H1 (cell line): ENCODE data around the gene DDB1. TPM values are rescaled to one million over a fixed set of nuclear protein-coding genes. Genes with fewer than 3 reads are reported as not detected.

Experiments
- CTCF ChIA-PET: fragments of 300-600 bp; sonication (Branson Sonifier 250); formaldehyde crosslinking; loops from one replicate; lab custom pipeline; 2021; ENCODE audit not compliant: partially characterized antibody; lab: Charles Lee
- POLR2A ChIA-PET: fragments of 300-600 bp; sonication (Branson Sonifier 250); formaldehyde crosslinking; loops from one replicate; lab custom pipeline; 2021; ENCODE audit warnings: inconsistent platforms; ENCODE audit not compliant: partially characterized antibody; lab: Charles Lee
- DNase-seq, 2 experiments: peaks; one replicate each; pipeline versions ENCODE4 v3.0.0 to v3.0.0-alpha.2; 2010 to 2022; ENCODE audit warnings: low spot score in 2 of 2, low read depth in 1 of 2, mixed read lengths in 1 of 2
- FAIRE-seq: peaks from 2 replicates; lab custom pipeline; 2011; peaks lifted over from hg19 to GRCh38; lab: Jason Lieb, UNC
- H2AFZ ChIP-seq: 2 replicates; pipeline ENCODE4 v1.8.1; 2012; ENCODE audit warnings: low read length, inconsistent platforms
- H2AK5ac ChIP-seq: 2 replicates; pipeline ENCODE4 v1.6.1; 2013; ENCODE audit warnings: low read depth, low read length
- H2BK120ac ChIP-seq: replicated peaks from 2 replicates; pipeline ENCODE3; 2013; ENCODE audit warnings: low read depth, low read length, inconsistent platforms
- H2BK12ac ChIP-seq: 2 replicates; pipeline ENCODE4 v1.6.1; 2013; ENCODE audit warnings: low read depth, low read length
- H2BK15ac ChIP-seq: 2 replicates; pipeline ENCODE4 v1.6.1; 2013; ENCODE audit warnings: low read length
- H2BK20ac ChIP-seq: 2 replicates; pipeline ENCODE4 v1.6.1; 2013; ENCODE audit warnings: low read length
- H2BK5ac ChIP-seq: 2 replicates; pipeline ENCODE4 v1.6.1; 2013; ENCODE audit warnings: low read depth, low read length
- H3K14ac ChIP-seq: 2 replicates; pipeline ENCODE4 v1.6.1; 2013; ENCODE audit warnings: inconsistent platforms; ENCODE audit not compliant: insufficient read length
- H3K18ac ChIP-seq: 2 replicates; pipeline ENCODE4 v1.6.1; 2013; ENCODE audit warnings: low read length; ENCODE audit errors: extremely low read depth
- H3K23ac ChIP-seq: 2 replicates; pipeline ENCODE4 v1.6.1; 2013; ENCODE audit warnings: inconsistent platforms; ENCODE audit not compliant: insufficient read length
- H3K23me2 ChIP-seq: 2 replicates; pipeline ENCODE4 v1.6.1; 2013; ENCODE audit warnings: low read depth, low read length
- H3K27ac ChIP-seq: 2 replicates; pipeline ENCODE4 v1.6.1; 2011; ENCODE audit warnings: low read depth, low read length, inconsistent platforms
- H3K27me3 ChIP-seq, 4 experiments: replicated peaks in 1 of 4; 1 replicate in 1 of 4; 2 replicates in 3 of 4; pipeline versions ENCODE4 v1.6.1 to v1.8.1; 2011 to 2013; ENCODE audit warnings: low read length in 3 of 4, mild to moderate bottlenecking in 3 of 4, inconsistent platforms in 2 of 4, mixed read lengths in 2 of 4, moderate library complexity in 1 of 4; ENCODE audit not compliant: control insufficient read depth in 3 of 4, insufficient read depth in 3 of 4; ENCODE audit errors: extremely low read depth in 1 of 4
- H3K36me3 ChIP-seq, 4 experiments: 2 replicates each; pipeline versions ENCODE4 v1.6.1 to v1.8.1; 2011 to 2013; ENCODE audit warnings: mild to moderate bottlenecking in 4 of 4, low read length in 3 of 4, moderate library complexity in 2 of 4, control low read depth in 1 of 4, inconsistent platforms in 1 of 4; ENCODE audit not compliant: insufficient read depth in 4 of 4, control insufficient read depth in 2 of 4
- H3K4ac ChIP-seq: replicated peaks from 2 replicates; pipeline ENCODE3; 2013; ENCODE audit warnings: low read length, low read depth, mixed read lengths, inconsistent platforms; ENCODE audit not compliant: insufficient read length
- H3K4me1 ChIP-seq, 4 experiments: replicated peaks in 1 of 4; 1 replicate in 1 of 4; 2 replicates in 3 of 4; pipeline versions ENCODE4 v1.6.1 to v1.8.1; 2011 to 2013; ENCODE audit warnings: low read length in 3 of 4, inconsistent platforms in 2 of 4, mixed read lengths in 1 of 4; ENCODE audit not compliant: insufficient read depth in 4 of 4, control insufficient read depth in 3 of 4
- H3K4me2 ChIP-seq, 2 experiments: 2 replicates each; pipeline versions ENCODE4 v1.6.1 to v1.8.1; 2011 to 2013; ENCODE audit warnings: low read depth in 2 of 2, low read length in 2 of 2, control low read depth in 1 of 2, inconsistent platforms in 1 of 2, mild to moderate bottlenecking in 1 of 2; ENCODE audit not compliant: insufficient read depth in 1 of 2
- H3K4me3 ChIP-seq, 4 experiments: fragments of 200-600, 300-600 bp in 1 of 4; sonication (generic), shearing (Covaris generic), sonication (Bioruptor Twin) in 1 of 4; 2 replicates each; pipeline versions ENCODE4 v1.5.1 to v1.8.1; 2011 to 2016; ENCODE audit warnings: low read length in 4 of 4, low read depth in 3 of 4, control low read depth in 2 of 4, inconsistent platforms in 2 of 4, mild to moderate bottlenecking in 2 of 4, mixed read lengths in 1 of 4, moderate library complexity in 1 of 4; ENCODE audit not compliant: insufficient read depth in 2 of 4; ENCODE audit errors: extremely low read depth in 1 of 4
- H3K56ac ChIP-seq: replicated peaks from 2 replicates; pipeline ENCODE3; 2013; ENCODE audit warnings: low read depth, mild to moderate bottlenecking, mixed read lengths, low read length, inconsistent platforms; ENCODE audit not compliant: insufficient read length
- H3K79me1 ChIP-seq: 2 replicates; pipeline ENCODE4 v1.6.1; 2013; ENCODE audit warnings: low read depth, low read length, control low read depth
- H3K79me2 ChIP-seq, 2 experiments: 2 replicates each; pipeline versions ENCODE4 v1.6.1 to v1.8.1; 2012 to 2013; ENCODE audit warnings: low read length in 2 of 2, mild to moderate bottlenecking in 2 of 2, inconsistent platforms in 1 of 2; ENCODE audit not compliant: insufficient read depth in 2 of 2, control insufficient read depth in 1 of 2
- H3K9ac ChIP-seq, 4 experiments: replicated peaks in 1 of 4; 1 replicate in 1 of 4; 2 replicates in 3 of 4; pipeline versions ENCODE4 v1.6.1 to v1.8.1; 2011 to 2013; ENCODE audit warnings: low read depth in 3 of 4, low read length in 3 of 4, control low read depth in 2 of 4, mild to moderate bottlenecking in 2 of 4, moderate library complexity in 2 of 4, inconsistent platforms in 1 of 4; ENCODE audit errors: extremely low read depth in 1 of 4
- H3K9me3 ChIP-seq, 2 experiments: 2 replicates each; pipeline versions ENCODE4 v1.6.1 to v1.8.1; 2012 to 2013; ENCODE audit warnings: mild to moderate bottlenecking in 2 of 2, moderate library complexity in 2 of 2, control low read depth in 1 of 2, inconsistent platforms in 1 of 2, low read depth in 1 of 2, low read length in 1 of 2, mixed read lengths in 1 of 2; ENCODE audit not compliant: insufficient read depth in 2 of 2
- H4K20me1 ChIP-seq, 2 experiments: replicated peaks in 1 of 2; 2 replicates each; pipeline versions ENCODE3 to v1.8.1; 2011 to 2013; ENCODE audit warnings: inconsistent platforms in 2 of 2, low read length in 2 of 2, mild to moderate bottlenecking in 1 of 2; ENCODE audit not compliant: insufficient read depth in 2 of 2, control insufficient read depth in 1 of 2
- H4K5ac ChIP-seq: 2 replicates; pipeline ENCODE4 v1.6.1; 2013; ENCODE audit warnings: low read length, low read depth, mixed read lengths, inconsistent platforms; ENCODE audit not compliant: insufficient read length
- H4K8ac ChIP-seq: 2 replicates; pipeline ENCODE4 v1.8.0; 2013; ENCODE audit warnings: mild to moderate bottlenecking, moderate library complexity, low read length, inconsistent platforms; ENCODE audit not compliant: insufficient read depth; ENCODE audit errors: extremely low read depth
- H4K91ac ChIP-seq: replicated peaks from 2 replicates; pipeline ENCODE3; 2013; ENCODE audit warnings: low read length, mixed read lengths, inconsistent platforms; ENCODE audit not compliant: insufficient read length
- ASH2L ChIP-seq: fragments of 200-600, 300-600 bp; sonication (generic); IDR thresholded peaks from one replicate; pipeline ENCODE4 v1.7.1; 2017; ENCODE audit warnings: low read length
- BACH1 ChIP-seq: IDR thresholded peaks from 2 replicates; pipeline ENCODE4 v1.6.1; 2012; ENCODE audit warnings: low read length, improper control_type of control experiment
- BCL11A ChIP-seq, 2 experiments: IDR thresholded peaks; one replicate each; pipeline ENCODE4 v1.6.1; 2011; ENCODE audit warnings: low read depth in 2 of 2, low read length in 2 of 2, mild to moderate bottlenecking in 2 of 2
- CBX5 ChIP-seq: fragments of 300-800, 300-1000 bp; sonication (generic); IDR thresholded peaks from 2 replicates; pipeline ENCODE4 v1.7.1; 2016; ENCODE audit warnings: antibody characterized with exemption, low read length, low read depth
- CBX8 ChIP-seq: fragments of 300-800, 300-1000 bp; sonication (generic); IDR thresholded peaks from 2 replicates; pipeline ENCODE4 v1.7.1; 2016; ENCODE audit warnings: low read depth, low read length, borderline replicate concordance
- CREB1 ChIP-seq: IDR thresholded peaks from 2 replicates; pipeline ENCODE4 v1.6.1; 2012; ENCODE audit warnings: inconsistent platforms
- NANOG ChIP-seq: IDR thresholded peaks from 2 replicates; pipeline ENCODE4 v1.6.1; 2011; ENCODE audit warnings: low read length, low read depth, mild to moderate bottlenecking, inconsistent platforms; ENCODE audit not compliant: insufficient read depth, poor library complexity, severe bottlenecking
- POLR2AphosphoS5 ChIP-seq: IDR thresholded peaks from 2 replicates; pipeline ENCODE4 v1.6.1; 2011; ENCODE audit warnings: low read depth, low read length
- TAF1 ChIP-seq: IDR thresholded peaks from 2 replicates; pipeline ENCODE4 v1.6.1; 2011; ENCODE audit warnings: mild to moderate bottlenecking, low read depth, low read length
- USF2 ChIP-seq: IDR thresholded peaks from 2 replicates; pipeline ENCODE4 v1.6.1; 2011; ENCODE audit warnings: low read length, improper control_type of control experiment
- ZNF274 ChIP-seq: IDR thresholded peaks from 2 replicates; pipeline ENCODE4 v1.7.0; 2012; ENCODE audit warnings: low read length, borderline replicate concordance; ENCODE audit errors: extremely low read depth
- WGBS, 2 experiments: shearing (Covaris generic) in 1 of 2; methylation state at CpG; one replicate each; pipeline versions ENCODE4 v1.1.6 to v1.1.7; 2013 to 2015; ENCODE audit warnings: low lambda C conversion rate in 2 of 2, mixed read lengths in 2 of 2, inconsistent platforms in 1 of 2, low coverage in 1 of 2, missing lambda C conversion rate in 1 of 2; ENCODE audit not compliant: insufficient replicate concordance in 2 of 2, insufficient coverage in 1 of 2, insufficient read length in 1 of 2; ENCODE audit errors: extremely low coverage in 1 of 2, missing lambda C conversion rate in 1 of 2; 5-methylcytosine and 5-hydroxymethylcytosine counted together
- polyA plus RNA-seq, 7 experiments: library from polyadenylated mRNA; depleted of rRNA in 3 of 7; stranded (reverse) in 5 of 7; unstranded in 2 of 7; fragments of >200 nt in 5 of 7; fragments of 200-250 nt in 2 of 7; gene quantifications; 1 replicate in 5 of 7; 2 replicates in 1 of 7; 4 replicates in 1 of 7; pipeline versions ENCODE4 v1.2.1 to v1.2.3, GENCODE V29; 2011 to 2013; ENCODE audit warnings: missing spikeins in 2 of 7, mixed read lengths in 2 of 7
- total RNA-seq: library from RNA; stranded (reverse); fragmentation: NEBNext Ultra II Directional; extraction: Animal tissue kit (Norgen Biotek cat#: 25700); gene quantifications from 2 replicates; pipeline ENCODE4 v1.2.1, GENCODE V29; 2021
- TF ChIP-seq, protein P1 (sequence below): IDR thresholded peaks from 2 replicates; pipeline ENCODE4 v1.6.1; 2012; ENCODE audit warnings: inconsistent platforms

Gene DDB1
- total and polyA plus RNA-seq, 2 of the 8 experiments (the other 6 are each of a cell fraction or from before 2014, with no cell fraction given) = 275 to 306 TPM

- no peak overlapping the region for H2BK15ac ChIP-seq
- ChIA-PET POLR2A (interaction anchor here (0.6 kb wide), 1 partner anchor 1538 kb away, joined by 3 read pairs; no protein-coding TSS in a partner anchor), CTCF (interaction anchor here (0.7 to 1.2 kb wide), 2 partner anchors 14 to 82 kb away, joined by 3 to 4 read pairs; no protein-coding TSS in a partner anchor)
- no peak overlapping the region for H3K27ac ChIP-seq
- no peak overlapping the region for H4K5ac ChIP-seq
- DNase-seq (no peak), FAIRE-seq (no peak)
- H4K8ac ChIP-seq = peak overlapping the region; percentile 14; the same call in 1 of the 2 replicates
- H2AFZ ChIP-seq = no peak overlapping the region
- H3K27me3 ChIP-seq = no peaks in the 10 kb centered on the region
- H3K79me2 ChIP-seq = no peaks in the 10 kb centered on the region; a peak in 1 of 4 replicates
- no peak overlapping the region for H3K56ac ChIP-seq
- H3K14ac ChIP-seq = no peak overlapping the region
- H3K79me1 ChIP-seq = peaks cover 2% of the 10 kb centered on the region; the same call in 1 of the 2 replicates
- H3K23me2 ChIP-seq = peaks cover 14% of the 10 kb centered on the region
- H3K36me3 ChIP-seq = peaks cover 0 to 10% (median 3%) of the 10 kb centered on the region in 4 experiments; a peak in 4 of 8 replicates
- no peaks in the 10 kb centered on the region for H3K9me3 ChIP-seq
- H3K4ac ChIP-seq = no peak overlapping the region
- H3K4me3 ChIP-seq = no peak overlapping the region
- H2BK12ac ChIP-seq = no peak overlapping the region
- no peaks in the 10 kb centered on the region for H3K4me1 ChIP-seq
- WGBS, 2 experiments = 94% methylated on average over 15 of the region's 15 CpGs; no CpG with 5 or more reads in 1 of the 2 experiments
- H2BK20ac ChIP-seq = no peak overlapping the region
- no peak overlapping the region for H3K9ac ChIP-seq
- H2AK5ac ChIP-seq = no peak overlapping the region
- no peak overlapping the region for H3K18ac ChIP-seq
- H2BK120ac ChIP-seq = no peak overlapping the region
- peaks cover 3 to 11% of the 10 kb centered on the region in 2 experiments for H4K20me1 ChIP-seq
- no peak overlapping the region for H4K91ac ChIP-seq
- no peak overlapping the region for H3K4me2 ChIP-seq
- H3K23ac ChIP-seq = no peak overlapping the region
- no peak overlapping the region for H2BK5ac ChIP-seq
- TF ChIP-seq TAF1 (no peak), POLR2AphosphoS5 (no peak), NANOG (no peak), CBX8 (no peak), CREB1 (no peak), ASH2L (no peak), ZNF274 (no peak), USF2 (no peak), BCL11A (IDR thresholded peaks at IDR 0.05; ENCODE audit: low read depth in 2 of 2, low read length in 2 of 2) (no peak), CBX5 (no peak), BACH1 (no peak)
- TF ChIP-seq, protein P1, sequence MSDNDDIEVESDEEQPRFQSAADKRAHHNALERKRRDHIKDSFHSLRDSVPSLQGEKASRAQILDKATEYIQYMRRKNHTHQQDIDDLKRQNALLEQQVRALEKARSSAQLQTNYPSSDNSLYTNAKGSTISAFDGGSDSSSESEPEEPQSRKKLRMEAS = no peak
Observed at GRCh38 chr11:61268588-61269250, 64.2 kb downstream of the DDB1 start.
